Thoracic aorta (tissue), 2 donors: ENCODE results near the gene MTMR11. TPM values are rescaled to one million over a fixed set of nuclear protein-coding genes. Genes with fewer than 3 reads are reported as not detected.

Experiments
- ATAC-seq: fragments of 150-250 bp; one replicate; pipeline ENCODE4 v1.8.0; 2017; ENCODE audit warnings: low read depth; ENCODE audit not compliant: insufficient number of reproducible peaks, low FRiP score
- DNase-seq: peaks from one replicate; pipeline ENCODE4 v3.0.0-alpha.2; 2020; ENCODE audit warnings: low spot score
- H3K27ac ChIP-seq, 2 donors: fragments of 200-600 bp; sonication (generic); 1 replicate in 1 of 2; 2 replicates in 1 of 2; pipeline ENCODE4 v1.5.1; 2016; ENCODE audit warnings: mild to moderate bottlenecking in 2 of 2, moderate library complexity in 2 of 2
- H3K27me3 ChIP-seq: fragments of 200-600 bp; sonication (generic); replicated peaks from 2 replicates; pipeline ENCODE4 v1.6.0; 2016; ENCODE audit warnings: mild to moderate bottlenecking; ENCODE audit not compliant: insufficient read depth
- H3K36me3 ChIP-seq: fragments of 200-600 bp; sonication (generic); one replicate; pipeline ENCODE4 v1.5.1; 2016
- H3K4me1 ChIP-seq, 2 donors: fragments of 200-600 bp; sonication (generic); 1 replicate in 1 of 2; 2 replicates in 1 of 2; pipeline versions ENCODE4 v1.5.1 to v1.6.0; 2016; ENCODE audit warnings: low read depth in 2 of 2, mild to moderate bottlenecking in 1 of 2; ENCODE audit not compliant: control insufficient read depth in 1 of 2
- H3K4me3 ChIP-seq: fragments of 200-600 bp; sonication (generic); 2 replicates; pipeline ENCODE4 v1.5.1; 2016; ENCODE audit warnings: mild to moderate bottlenecking
- H3K9me3 ChIP-seq: fragments of 200-600 bp; sonication (generic); 2 replicates; pipeline ENCODE4 v1.5.1; 2016
- total RNA-seq, 2 donors: library from RNA; depleted of rRNA; stranded (reverse); fragments of >200 nt; gene quantifications; one replicate each; pipeline versions ENCODE4 v1.1.0 to v1.2.3, GENCODE V29; 2016
- TF ChIP-seq, protein P1 (sequence below): fragments of 200-600 bp; sonication (generic); IDR thresholded peaks from one replicate; pipeline ENCODE4 v1.5.1; 2019; ENCODE audit warnings: antibody characterized with exemption

The MTMR11 gene
- total RNA-seq, 2 donors from 2014 or later = 50.8 to 53.7 TPM

DNA sequence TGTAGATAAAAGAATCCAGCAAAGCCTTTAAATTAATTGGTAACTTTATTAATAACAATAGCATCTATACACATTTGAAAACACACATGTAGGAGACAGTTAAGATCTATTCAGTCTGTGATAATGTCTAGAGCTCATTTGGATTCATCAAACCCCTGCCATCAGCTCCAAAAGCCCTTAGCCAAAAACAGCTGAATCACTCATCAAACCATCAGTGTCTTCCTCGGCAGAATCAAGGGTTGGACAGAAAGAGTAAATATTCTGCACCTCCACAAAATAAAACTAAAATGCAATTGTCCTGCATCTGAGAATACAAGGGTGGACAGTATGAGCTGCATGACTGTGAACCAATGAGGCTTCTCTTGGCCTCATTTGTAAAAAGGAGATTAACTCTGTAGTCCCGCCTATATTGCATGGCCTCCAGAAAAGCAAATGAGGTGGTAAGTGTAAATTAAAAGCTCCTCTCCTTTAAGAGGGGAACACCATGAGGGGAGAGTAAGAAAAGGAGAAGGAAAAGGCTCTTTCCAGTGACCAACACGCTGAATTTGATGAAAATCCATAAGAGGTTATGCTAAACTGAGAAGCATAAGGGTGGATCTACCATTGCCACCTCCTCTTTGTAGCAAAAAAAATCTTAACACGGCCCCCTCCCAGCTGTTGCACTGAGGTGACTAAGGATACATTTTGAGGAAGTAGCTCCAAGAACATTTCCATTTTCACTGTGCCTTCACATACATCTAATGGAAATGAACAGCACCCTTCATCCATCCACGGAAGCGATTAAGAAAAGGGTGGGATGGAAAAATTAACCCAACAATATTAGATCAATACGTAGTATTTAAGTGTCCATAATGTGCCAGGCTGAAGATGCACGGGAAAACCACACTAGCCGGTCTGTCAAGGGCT, 52.0 kb downstream of the MTMR11 start:
- TF ChIP-seq, protein P1, sequence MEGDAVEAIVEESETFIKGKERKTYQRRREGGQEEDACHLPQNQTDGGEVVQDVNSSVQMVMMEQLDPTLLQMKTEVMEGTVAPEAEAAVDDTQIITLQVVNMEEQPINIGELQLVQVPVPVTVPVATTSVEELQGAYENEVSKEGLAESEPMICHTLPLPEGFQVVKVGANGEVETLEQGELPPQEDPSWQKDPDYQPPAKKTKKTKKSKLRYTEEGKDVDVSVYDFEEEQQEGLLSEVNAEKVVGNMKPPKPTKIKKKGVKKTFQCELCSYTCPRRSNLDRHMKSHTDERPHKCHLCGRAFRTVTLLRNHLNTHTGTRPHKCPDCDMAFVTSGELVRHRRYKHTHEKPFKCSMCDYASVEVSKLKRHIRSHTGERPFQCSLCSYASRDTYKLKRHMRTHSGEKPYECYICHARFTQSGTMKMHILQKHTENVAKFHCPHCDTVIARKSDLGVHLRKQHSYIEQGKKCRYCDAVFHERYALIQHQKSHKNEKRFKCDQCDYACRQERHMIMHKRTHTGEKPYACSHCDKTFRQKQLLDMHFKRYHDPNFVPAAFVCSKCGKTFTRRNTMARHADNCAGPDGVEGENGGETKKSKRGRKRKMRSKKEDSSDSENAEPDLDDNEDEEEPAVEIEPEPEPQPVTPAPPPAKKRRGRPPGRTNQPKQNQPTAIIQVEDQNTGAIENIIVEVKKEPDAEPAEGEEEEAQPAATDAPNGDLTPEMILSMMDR = no peak
- H3K4me3 ChIP-seq = peak overlapping the region; percentile 76
- DNase-seq (no peak), ATAC-seq (no peak)
- H3K27me3 ChIP-seq = no peaks in the 10 kb centered on the region
- peaks cover 6 to 21% of the 10 kb centered on the region in 2 donors for H3K4me1 ChIP-seq
- no peaks in the 10 kb centered on the region for H3K36me3 ChIP-seq
- H3K9me3 ChIP-seq = no peaks in the 10 kb centered on the region
- H3K27ac ChIP-seq = peak overlapping the region; percentile 88 to 100

DNA sequence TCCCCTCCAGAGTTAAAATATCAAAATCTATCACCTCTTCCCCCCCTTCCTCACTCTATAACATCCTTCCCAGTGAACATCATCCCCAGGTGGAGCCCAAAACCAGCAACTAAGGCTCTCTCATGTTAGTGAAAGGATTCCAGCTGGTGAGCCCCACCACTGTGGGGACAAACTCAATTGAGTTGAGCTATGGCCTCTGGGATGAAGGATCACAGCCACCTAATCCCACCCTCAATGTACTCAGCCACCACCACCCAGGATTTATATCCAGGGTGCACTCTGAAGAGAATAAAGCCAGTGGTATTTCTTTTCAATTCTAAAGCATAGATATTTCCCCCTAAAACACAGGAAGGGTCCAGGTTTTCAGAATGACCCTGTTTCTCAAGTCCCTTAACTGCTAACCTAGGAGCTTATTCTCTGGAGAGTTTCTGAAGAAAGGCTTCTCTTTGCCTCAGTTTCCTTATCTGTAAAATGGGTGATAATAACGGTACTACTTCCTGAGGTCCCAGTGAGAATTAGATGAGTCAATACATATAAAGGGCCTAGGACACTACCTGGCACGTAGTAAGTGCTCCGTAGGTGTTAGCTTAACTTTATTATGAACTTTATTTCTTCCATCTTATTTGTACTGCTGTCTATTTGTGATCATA, 53.0 kb downstream of the MTMR11 start:
- H3K27me3 ChIP-seq = no peaks in the 10 kb centered on the region
- DNase-seq (no peak), ATAC-seq (no peak)
- no peaks in the 10 kb centered on the region for H3K9me3 ChIP-seq
- H3K4me3 ChIP-seq = no peak overlapping the region
- TF ChIP-seq, protein P1 = no peak
- H3K27ac ChIP-seq = no peak overlapping the region
- H3K4me1 ChIP-seq = peaks cover 6 to 21% of the 10 kb centered on the region in 2 donors
- no peaks in the 10 kb centered on the region for H3K36me3 ChIP-seq

DNA sequence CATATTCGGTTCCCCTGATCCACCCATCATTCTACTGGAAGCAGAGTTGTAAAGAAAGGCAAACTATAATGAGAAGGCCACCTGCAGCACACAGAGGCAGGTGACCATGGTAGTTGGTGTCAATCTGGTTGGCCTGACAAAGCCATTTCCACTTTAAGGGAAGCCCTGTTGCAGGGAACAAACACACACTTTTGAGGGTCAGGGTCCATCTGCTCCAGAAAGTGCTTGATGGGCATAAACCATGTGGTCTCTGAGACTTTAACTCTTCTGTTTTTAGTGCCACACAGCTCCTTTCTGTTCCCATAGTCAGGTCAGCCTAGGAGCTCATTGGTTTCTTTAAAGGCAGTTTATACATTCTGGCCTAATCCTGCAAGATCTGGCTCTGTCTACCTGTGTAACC, 54.8 kb downstream of the MTMR11 start:
- DNase-seq = no peak
- Histone ChIP-seq H3K27me3 (no peaks in the 10 kb centered on the region), H3K27ac (no peak overlapping the region), H3K9me3 (no peaks in the 10 kb centered on the region), H3K4me3 (no peak overlapping the region), H3K36me3 (no peaks in the 10 kb centered on the region), H3K4me1 (peaks cover 6 to 21% of the 10 kb centered on the region in 2 donors)
- no peak for ATAC-seq
- TF ChIP-seq, protein P1 = no peak

DNA sequence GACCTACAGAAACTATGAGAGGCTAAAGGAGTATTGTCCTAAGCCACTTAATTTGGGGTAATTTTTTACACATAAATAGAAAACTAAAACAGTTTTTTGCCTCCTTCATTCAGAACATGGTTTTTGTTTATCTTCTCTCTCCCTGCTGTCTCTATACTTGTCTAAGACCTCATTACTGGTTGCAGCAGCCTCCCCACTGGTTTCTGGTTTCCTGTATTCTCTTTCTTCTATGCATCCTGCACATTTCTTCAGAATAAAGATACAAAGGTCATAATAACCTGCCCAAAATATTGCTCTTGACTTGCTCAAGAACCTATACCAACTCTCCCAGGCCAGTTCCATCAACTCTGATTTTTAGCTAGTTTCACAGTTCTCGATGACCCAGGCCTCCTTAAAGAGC, 57.1 kb downstream of the MTMR11 start:
- TF ChIP-seq, protein P1 = no peak
- Histone ChIP-seq H3K27ac (no peak overlapping the region), H3K36me3 (no peaks in the 10 kb centered on the region), H3K4me1 (peaks cover 5 to 14% of the 10 kb centered on the region in 2 donors), H3K9me3 (no peaks in the 10 kb centered on the region), H3K4me3 (no peak overlapping the region), H3K27me3 (no peaks in the 10 kb centered on the region)
- ATAC-seq = no peak
- DNase-seq = no peak

Other genes starting within 250 kb of the MTMR11 start
- gene FCGR1A, start 154.2 kb downstream of the MTMR11 start, total RNA-seq = 10 to 100 TPM; 15.8 to 37.1 TPM
- gene BOLA1, start 37.3 kb downstream of the MTMR11 start, total RNA-seq = 10 to 100 TPM; 25.7 to 46.0 TPM
- 10 to 100 TPM; 22.7 to 24.3 TPM for gene SV2A, start 19.0 kb downstream of the MTMR11 start, total RNA-seq
- gene SF3B4, start 9.1 kb downstream of the MTMR11 start, total RNA-seq = 10 to 100 TPM; 14.5 to 15.4 TPM
- 10 to 100 TPM; 29.9 to 30.6 TPM for gene OTUD7B, start 73.8 kb upstream of the MTMR11 start, total RNA-seq
- 10 to 100 TPM; 46.2 to 68.9 TPM for gene VPS45, start 130.9 kb upstream of the MTMR11 start, total RNA-seq
- gene PLEKHO1, start 213.0 kb upstream of the MTMR11 start, total RNA-seq = 100 to 1,000 TPM; 106 to 125 TPM